DOHH2 (cell line): Measurements from ENCODE around the gene CASQ1.

Source experiments
- CTCF ChIP-seq: fragments of 200-600 bp; sonication (generic); IDR thresholded peaks from one replicate; pipeline ENCODE4 v1.5.1; 2014; ENCODE audit warnings: antibody characterized with exemption, mild to moderate bottlenecking, low read depth, low read length; ENCODE audit not compliant: poor library complexity, severe bottlenecking
- EZH2phosphoT487 ChIP-seq: fragments of 200-600 bp; sonication (generic); IDR thresholded peaks from 2 replicates; pipeline ENCODE4 v1.6.1; 2017; ENCODE audit warnings: borderline replicate concordance, mild to moderate bottlenecking, antibody characterized with exemption, low read length, moderate library complexity, mixed read lengths

DNA sequence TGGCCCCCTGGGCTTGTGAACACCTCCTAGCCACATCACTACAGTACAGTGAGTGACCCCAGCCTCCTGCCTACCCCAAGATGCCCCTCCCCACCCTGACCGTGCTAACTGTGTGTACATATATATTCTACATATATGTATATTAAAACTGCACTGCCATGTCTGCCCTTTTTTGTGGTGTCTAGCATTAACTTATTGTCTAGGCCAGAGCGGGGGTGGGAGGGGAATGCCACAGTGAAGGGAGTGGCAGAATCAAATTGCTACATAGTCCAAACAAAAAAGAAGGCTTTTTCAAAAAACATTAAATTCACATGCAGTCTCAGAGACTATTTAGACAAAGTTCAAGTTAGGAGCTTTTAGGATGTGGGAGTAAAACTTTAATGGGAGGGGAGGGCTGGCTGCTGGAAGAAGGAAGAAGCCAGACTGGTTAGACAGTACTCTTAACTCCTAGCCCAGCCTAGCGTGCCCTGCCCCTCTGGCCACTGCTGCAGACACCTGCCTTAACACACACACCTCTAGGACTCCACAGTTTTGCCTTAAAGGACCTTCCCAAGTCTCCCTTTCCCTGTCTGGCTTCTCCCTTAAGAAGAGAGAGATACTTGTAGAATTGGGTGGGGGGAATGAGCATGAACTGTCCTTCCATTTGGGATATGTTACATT is 24.2 kb downstream of the CASQ1 start:
- TF ChIP-seq CTCF (no peak), EZH2phosphoT487 (no peak)
